ENCODE measurements around the gene CA10.

CA10 gene

GRCh38 chr17:51684214-51684613, 474.3 kb downstream of the CA10 start:
- no peak overlapping the region for H3K4me3 ChIP-seq (ENCODE audit: low read depth, low read length)
- no peaks in the 10 kb centered on the region for H3K9me3 ChIP-seq
- no peak for DNase-seq
- H3K27me3 ChIP-seq, result no peaks in the 10 kb centered on the region
- no peak for TF ChIP-seq CTCF (IDR thresholded peaks at IDR 0.05; ENCODE audit: low read depth, low read length)
- H3K4me1 ChIP-seq, result no peaks in the 10 kb centered on the region
- no peaks in the 10 kb centered on the region for H3K36me3 ChIP-seq

GRCh38 chr17:51683291-51683690, 475.2 kb downstream of the CA10 start:
- no peak overlapping the region for H3K4me3 ChIP-seq (ENCODE audit: low read depth, low read length)
- no peak for TF ChIP-seq CTCF (IDR thresholded peaks at IDR 0.05; ENCODE audit: low read depth, low read length)
- no peak for DNase-seq
- no peaks in the 10 kb centered on the region for H3K4me1 ChIP-seq
- H3K27me3 ChIP-seq, result no peaks in the 10 kb centered on the region
- H3K36me3 ChIP-seq, result no peaks in the 10 kb centered on the region
- H3K9me3 ChIP-seq, result no peaks in the 10 kb centered on the region

DNA sequence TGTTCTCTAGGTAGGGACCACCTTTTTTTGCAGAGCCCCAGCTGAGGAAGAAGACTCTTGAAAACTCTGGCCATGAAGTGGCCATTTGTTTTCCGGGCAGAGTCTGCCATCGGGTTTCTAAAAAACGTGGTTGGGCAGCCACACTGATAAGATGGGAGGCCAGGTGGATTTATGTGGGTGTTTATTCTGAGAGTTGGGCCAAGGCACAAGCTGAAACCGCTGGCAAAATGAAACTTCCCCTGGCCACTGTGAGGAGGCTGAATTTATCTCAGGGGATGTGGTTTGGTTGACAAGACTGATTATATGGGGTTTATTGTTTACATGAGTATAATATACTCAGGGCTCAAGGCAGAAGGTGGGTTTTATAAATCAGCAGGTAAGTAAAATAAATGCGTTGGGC, 476.4 kb downstream of the CA10 start:
- no peak for TF ChIP-seq CTCF (IDR thresholded peaks at IDR 0.05; ENCODE audit: low read depth, low read length)
- no peaks in the 10 kb centered on the region for H3K36me3 ChIP-seq
- H3K4me1 ChIP-seq, result no peaks in the 10 kb centered on the region
- no peaks in the 10 kb centered on the region for H3K27me3 ChIP-seq
- no peaks in the 10 kb centered on the region; the same call in 1 of the 2 replicates for H3K9me3 ChIP-seq
- no peak overlapping the region for H3K4me3 ChIP-seq (ENCODE audit: low read depth, low read length)
- no peak for DNase-seq

- no peak for TF ChIP-seq CTCF (IDR thresholded peaks at IDR 0.05; ENCODE audit: low read depth, low read length)
- no peak for DNase-seq
- Histone ChIP-seq H3K36me3 (no peaks in the 10 kb centered on the region), H3K4me3 (ENCODE audit: low read depth, low read length) (no peak overlapping the region), H3K27me3 (no peaks in the 10 kb centered on the region), H3K4me1 (no peaks in the 10 kb centered on the region), H3K9me3 (no peaks in the 10 kb centered on the region; the same call in 1 of the 2 replicates)
These were observed 480.6 kb downstream of the CA10 start for GRCh38 chr17:51677875-51678274.

- TF ChIP-seq CTCF (IDR thresholded peaks at IDR 0.05; ENCODE audit: low read depth, low read length), result no peak
- Histone ChIP-seq H3K4me1 (no peaks in the 10 kb centered on the region), H3K4me3 (ENCODE audit: low read depth, low read length) (no peak overlapping the region), H3K36me3 (no peaks in the 10 kb centered on the region), H3K27me3 (no peaks in the 10 kb centered on the region), H3K9me3 (no peaks in the 10 kb centered on the region; the same call in 1 of the 2 replicates)
- DNase-seq, result no peak
These were observed 481.6 kb downstream of the CA10 start for GRCh38 chr17:51676691-51677487.

- Histone ChIP-seq H3K4me3 (ENCODE audit: low read depth, low read length) (no peak overlapping the region), H3K36me3 (no peaks in the 10 kb centered on the region), H3K27me3 (no peaks in the 10 kb centered on the region), H3K9me3 (no peaks in the 10 kb centered on the region; the same call in 1 of the 2 replicates), H3K4me1 (no peaks in the 10 kb centered on the region)
- no peak for TF ChIP-seq CTCF (IDR thresholded peaks at IDR 0.05; ENCODE audit: low read depth, low read length)
- no peak for DNase-seq
These were observed 483.8 kb downstream of the CA10 start for GRCh38 chr17:51674579-51675255.
